Endothelial cell of umbilical vein (primary cell): ENCODE measurements around the gene PIP5K1C. TPM values are rescaled to one million over a fixed set of nuclear protein-coding genes. Genes with fewer than 3 reads are reported as not detected.

ENCODE experiments used
- BruUV-seq: library from RNA; stranded (reverse); fragments of 400-500 nt; replicated peaks from 2 replicates; lab custom pipeline; 2021; lab: Mats Ljungman, UMichigan
- CTCF ChIA-PET: fragments of 300-600, 350-600 bp; sonication (Branson Sonifier 250); formaldehyde crosslinking; loops from one replicate; lab custom pipeline; 2021; ENCODE audit warnings: antibody characterized with exemption, inconsistent platforms; lab: Charles Lee
- POLR2A ChIA-PET: fragments of 300-600, 350-600 bp; sonication (Branson Sonifier 250); formaldehyde crosslinking; loops from one replicate; lab custom pipeline; 2021; ENCODE audit warnings: antibody characterized with exemption, inconsistent platforms; lab: Charles Lee
- DNase-seq: peaks from one replicate; pipeline ENCODE4 v3.0.0-alpha.2; 2011; ENCODE audit warnings: low read depth, low spot score
- FAIRE-seq: peaks from 2 replicates; lab custom pipeline; 2011; peaks lifted over from hg19 to GRCh38; lab: Jason Lieb, UNC
- H2AFZ ChIP-seq: 2 replicates; pipeline ENCODE4 v1.6.0; 2012; ENCODE audit warnings: low read depth, low read length, control low read depth, inconsistent platforms
- H3K27ac ChIP-seq: 2 replicates; pipeline ENCODE4 v1.5.1; 2011; ENCODE audit warnings: low read depth, mild to moderate bottlenecking, control low read depth, low read length, moderate library complexity; ENCODE audit not compliant: insufficient read depth
- H3K27me3 ChIP-seq, 2 experiments: 2 replicates each; pipeline versions ENCODE4 v1.6.0 to v1.6.1; 2011; ENCODE audit warnings: low read length in 2 of 2, mixed read lengths in 1 of 2; ENCODE audit not compliant: control insufficient read depth in 2 of 2, insufficient read depth in 2 of 2
- H3K36me3 ChIP-seq, 2 experiments: 2 replicates in 1 of 2; 3 replicates in 1 of 2; pipeline ENCODE4 v1.5.1; 2011; ENCODE audit warnings: low read length in 2 of 2, mild to moderate bottlenecking in 1 of 2, moderate library complexity in 1 of 2; ENCODE audit not compliant: control insufficient read depth in 2 of 2, insufficient read depth in 2 of 2; ENCODE audit errors: extremely low read depth in 1 of 2
- H3K4me1 ChIP-seq: 3 replicates; pipeline ENCODE4 v1.5.1; 2011; ENCODE audit warnings: mild to moderate bottlenecking, low read length; ENCODE audit not compliant: control insufficient read depth, insufficient read depth; ENCODE audit errors: extremely low read depth
- H3K4me2 ChIP-seq: 2 replicates; pipeline ENCODE4 v1.6.1; 2011; ENCODE audit warnings: low read length, control low read depth, mixed read lengths; ENCODE audit not compliant: insufficient read depth
- H3K4me3 ChIP-seq, 3 experiments: fragments of 200-600 bp in 1 of 3; sonication (generic), shearing (Covaris generic) in 1 of 3; replicated peaks in 1 of 3; 2 replicates each; pipeline ENCODE4 v1.5.1; 2011 to 2016; ENCODE audit warnings: control low read depth in 3 of 3, low read length in 3 of 3, mild to moderate bottlenecking in 2 of 3, inconsistent platforms in 1 of 3, low read depth in 1 of 3, moderate library complexity in 1 of 3; ENCODE audit not compliant: insufficient read depth in 1 of 3
- H3K79me2 ChIP-seq: 2 replicates; pipeline ENCODE4 v1.6.0; 2012; ENCODE audit warnings: low read length, inconsistent platforms; ENCODE audit not compliant: control insufficient read depth, insufficient read depth
- H3K9ac ChIP-seq: replicated peaks from 2 replicates; pipeline ENCODE3; 2011; ENCODE audit warnings: low read length, control low read depth; ENCODE audit not compliant: insufficient read depth; ENCODE audit errors: extremely low read depth
- H3K9me1 ChIP-seq: replicated peaks from 3 replicates; pipeline ENCODE4 v1.6.0; 2011; ENCODE audit warnings: mild to moderate bottlenecking, low read length; ENCODE audit not compliant: control insufficient read depth, insufficient read depth; ENCODE audit errors: extremely low read depth
- H3K9me3 ChIP-seq: replicated peaks from 2 replicates; pipeline ENCODE4 v1.5.1; 2012; ENCODE audit warnings: low read length, inconsistent platforms; ENCODE audit not compliant: control insufficient read depth, insufficient read depth
- H4K20me1 ChIP-seq: replicated peaks from 2 replicates; pipeline ENCODE3; 2011; ENCODE audit warnings: mild to moderate bottlenecking, low read length; ENCODE audit not compliant: control insufficient read depth, insufficient read depth; ENCODE audit errors: extremely low read depth
- CTCF ChIP-seq, 2 donors: IDR thresholded peaks; 1 replicate in 1 of 2; 2 replicates in 1 of 2; pipeline ENCODE4 v1.5.1; 2011; ENCODE audit warnings: low read length in 2 of 2, mild to moderate bottlenecking in 2 of 2, moderate library complexity in 2 of 2, control low read depth in 1 of 2, inconsistent platforms in 1 of 2, low read depth in 1 of 2; ENCODE audit not compliant: insufficient read depth in 1 of 2; ENCODE audit errors: extremely low read depth in 1 of 2
- EZH2 ChIP-seq: IDR thresholded peaks from 2 replicates; pipeline ENCODE4 v1.6.1; 2012; ENCODE audit warnings: borderline replicate concordance, low read depth, mild to moderate bottlenecking, moderate library complexity, low read length, inconsistent platforms; ENCODE audit not compliant: severe bottlenecking
- GATA2 ChIP-seq: IDR thresholded peaks from 2 replicates; pipeline ENCODE4 v1.7.0; 2011; ENCODE audit warnings: low read depth, mild to moderate bottlenecking, moderate library complexity, mixed read lengths, low read length; ENCODE audit not compliant: insufficient read length, insufficient read depth
- MAX ChIP-seq: IDR thresholded peaks from 2 replicates; pipeline ENCODE4 v1.6.1; 2011; ENCODE audit not compliant: insufficient read depth, insufficient read length
- POLR2A ChIP-seq: IDR thresholded peaks from 2 replicates; pipeline ENCODE4 v1.6.1; 2012; ENCODE audit warnings: low read depth, mild to moderate bottlenecking, control low read depth, low read length
- POLR2AphosphoS5 ChIP-seq: IDR thresholded peaks from 2 replicates; pipeline ENCODE4 v1.6.1; 2012; ENCODE audit warnings: low read depth, mild to moderate bottlenecking, control low read depth, low read length, moderate library complexity; ENCODE audit not compliant: insufficient read depth
- dilution Hi-C: fragments of 300-500 bp; cut with MboI; formaldehyde crosslinking; loops from one replicate; pipeline ENCODE4 v1.15.0; 2019; ENCODE audit warnings: low sequenced_read_pairs; ENCODE audit not compliant: extremely low pct_ligation_motif_present
- intact Hi-C: fragments of 100-400 bp; cut with micrococcal nuclease; formaldehyde crosslinking; loops from one replicate; pipeline ENCODE4 v1.10.0; 2022
- polyA plus RNA-seq, 4 experiments: library from polyadenylated mRNA; depleted of rRNA in 3 of 4; stranded (reverse) in 3 of 4; unstranded in 1 of 4; fragments of >200 nt; gene quantifications; 2 replicates each; pipeline versions ENCODE4 v1.2.1 to v1.2.3, GENCODE V29; 2011 to 2012; ENCODE audit warnings: missing spikeins in 1 of 4
- total RNA-seq: library from RNA; stranded (reverse); gene quantifications from 2 replicates; pipeline ENCODE4 v1.2.3, GENCODE V29; 2021

Gene PIP5K1C
- total and polyA plus RNA-seq, 2 donors (not counting 3 experiments of a cell fraction or from before 2014, with no cell fraction given), result 31.6 to 79.5 TPM

DNA sequence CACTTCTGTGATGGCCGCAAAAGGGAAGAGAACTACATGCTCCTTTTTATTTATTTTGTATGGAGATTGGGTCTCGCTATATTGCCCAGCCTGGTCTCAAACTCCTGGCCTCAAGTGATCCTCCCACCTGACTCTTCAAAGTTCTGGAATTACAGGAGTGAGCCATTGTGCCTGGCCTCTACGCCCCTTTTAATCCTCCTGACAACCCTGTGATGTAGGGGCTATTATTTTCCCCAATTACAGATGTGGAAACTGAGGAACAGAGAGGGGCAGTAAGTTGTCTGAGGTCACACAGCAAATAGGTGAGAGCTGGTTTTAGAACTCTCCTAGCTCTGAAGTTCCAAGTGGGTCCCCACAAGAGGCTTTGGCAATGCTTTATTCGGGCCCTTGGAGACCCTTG lies 19.6 kb upstream of the PIP5K1C start:
- Histone ChIP-seq H3K4me1 (no peaks in the 10 kb centered on the region), H3K27ac (no peak overlapping the region), H3K36me3 (no peaks in the 10 kb centered on the region), H2AFZ (no peak overlapping the region), H3K9ac (no peak overlapping the region), H3K79me2 (no peaks in the 10 kb centered on the region), H3K27me3 (peaks cover 16 to 27% of the 10 kb centered on the region in 2 experiments), H4K20me1 (no peaks in the 10 kb centered on the region), H3K4me3 (no peak overlapping the region), H3K4me2 (no peak overlapping the region), H3K9me3 (no peaks in the 10 kb centered on the region), H3K9me1 (no peaks in the 10 kb centered on the region)
- BruUV-seq, result no TSS peak
- no peak for DNase-seq
- dilution Hi-C loops (no loop called here), intact Hi-C loops (no loop called here)
- TF ChIP-seq POLR2A (no peak), MAX (no peak), GATA2 (no peak), EZH2 (no peak), POLR2AphosphoS5 (no peak), CTCF (IDR thresholded peaks at IDR 0.05; ENCODE audit: extremely low read depth in 1 of 2, insufficient read depth in 1 of 2, low read depth in 1 of 2, low read length in 2 of 2) (no peak)
- no peak for FAIRE-seq
- ChIA-PET POLR2A (no interaction called here), CTCF (interaction anchor here (1.0 kb wide), 1 partner anchor 102 kb away, joined by 4 read pairs; no protein-coding TSS in a partner anchor)
